Endothelial cell (in vitro differentiated cells): ENCODE data around the gene ZNF202. TPM values are rescaled to one million over a fixed set of nuclear protein-coding genes. Genes with fewer than 3 reads are reported as not detected.
"Not testable (repeated sequence)": the region's sequence is repeated elsewhere in the genome, so short reads cannot be mapped to it uniquely, and the experiment has no call there.

ENCODE experiments used
- DNase-seq: peaks from one replicate; pipeline ENCODE4 v3.0.0; 2021; ENCODE audit warnings: low spot score
- H3K27ac Mint-ChIP-seq: one replicate; pipeline ENCODE4 v1.8.0; 2021; ENCODE audit warnings: mixed read lengths, inconsistent platforms; ENCODE audit not compliant: unreplicated experiment
- H3K27me3 Mint-ChIP-seq: one replicate; pipeline ENCODE4 v1.8.0; 2021; ENCODE audit warnings: mild to moderate bottlenecking, moderate library complexity, mixed read lengths, inconsistent platforms; ENCODE audit not compliant: unreplicated experiment
- H3K36me3 Mint-ChIP-seq: one replicate; pipeline ENCODE4 v1.8.0; 2021; ENCODE audit warnings: mild to moderate bottlenecking, low read depth, mixed read lengths, inconsistent platforms; ENCODE audit not compliant: unreplicated experiment
- H3K4me1 Mint-ChIP-seq: one replicate; pipeline ENCODE4 v1.8.0; 2021; ENCODE audit warnings: mild to moderate bottlenecking, mixed read lengths, inconsistent platforms; ENCODE audit not compliant: unreplicated experiment
- H3K4me3 Mint-ChIP-seq: one replicate; pipeline ENCODE4 v1.8.0; 2021; ENCODE audit warnings: mild to moderate bottlenecking, mixed read lengths, inconsistent platforms; ENCODE audit not compliant: unreplicated experiment
- H3K9me3 Mint-ChIP-seq: one replicate; pipeline ENCODE4 v1.8.0; 2021; ENCODE audit warnings: mixed read lengths, inconsistent platforms; ENCODE audit not compliant: unreplicated experiment
- total RNA-seq: library from RNA; stranded (reverse); fragmentation: NEBNext Ultra II Directional; extraction: Animal tissue kit (Norgen Biotek cat#: 25700); gene quantifications from one replicate; pipeline ENCODE4 v1.2.1, GENCODE V29; 2021; ENCODE audit not compliant: unreplicated experiment
- TF ChIP-seq, protein P1 (sequence below): fragments of 200-600 bp; sonication (generic); IDR thresholded peaks from one replicate; pipeline ENCODE4 v1.5.0; 2021; ENCODE audit warnings: antibody characterized with exemption; ENCODE audit not compliant: unreplicated experiment

ZNF202 gene
- total RNA-seq, 1 donor from 2014 or later = 13.8 TPM

DNA sequence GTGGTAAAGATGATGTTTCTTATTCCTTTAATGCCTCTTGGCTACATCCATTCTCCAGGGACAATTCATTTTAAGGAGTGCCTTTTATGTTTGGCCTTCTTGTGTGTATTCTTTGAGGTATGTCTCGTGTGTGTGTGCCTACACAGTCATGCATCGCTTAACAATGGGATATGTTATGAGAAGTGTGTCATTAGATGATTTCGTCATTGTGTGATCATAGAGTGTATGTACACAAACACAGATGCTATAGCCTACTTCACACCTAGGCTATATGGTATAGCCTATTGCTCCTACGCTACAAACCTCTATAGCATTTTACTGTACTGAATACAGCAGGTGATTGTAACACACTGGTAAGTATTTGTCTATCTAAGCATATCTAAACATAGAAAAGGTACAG lies 23.0 kb downstream of the ZNF202 start:
- Mint-ChIP-seq H3K27ac (no peak overlapping the region), H3K27me3 (peaks cover 2% of the 10 kb centered on the region), H3K4me1 (no peaks in the 10 kb centered on the region), H3K36me3 (no peaks in the 10 kb centered on the region), H3K4me3 (no peak overlapping the region), H3K9me3 (no peaks in the 10 kb centered on the region)
- no peak for DNase-seq
- TF ChIP-seq, protein P1, sequence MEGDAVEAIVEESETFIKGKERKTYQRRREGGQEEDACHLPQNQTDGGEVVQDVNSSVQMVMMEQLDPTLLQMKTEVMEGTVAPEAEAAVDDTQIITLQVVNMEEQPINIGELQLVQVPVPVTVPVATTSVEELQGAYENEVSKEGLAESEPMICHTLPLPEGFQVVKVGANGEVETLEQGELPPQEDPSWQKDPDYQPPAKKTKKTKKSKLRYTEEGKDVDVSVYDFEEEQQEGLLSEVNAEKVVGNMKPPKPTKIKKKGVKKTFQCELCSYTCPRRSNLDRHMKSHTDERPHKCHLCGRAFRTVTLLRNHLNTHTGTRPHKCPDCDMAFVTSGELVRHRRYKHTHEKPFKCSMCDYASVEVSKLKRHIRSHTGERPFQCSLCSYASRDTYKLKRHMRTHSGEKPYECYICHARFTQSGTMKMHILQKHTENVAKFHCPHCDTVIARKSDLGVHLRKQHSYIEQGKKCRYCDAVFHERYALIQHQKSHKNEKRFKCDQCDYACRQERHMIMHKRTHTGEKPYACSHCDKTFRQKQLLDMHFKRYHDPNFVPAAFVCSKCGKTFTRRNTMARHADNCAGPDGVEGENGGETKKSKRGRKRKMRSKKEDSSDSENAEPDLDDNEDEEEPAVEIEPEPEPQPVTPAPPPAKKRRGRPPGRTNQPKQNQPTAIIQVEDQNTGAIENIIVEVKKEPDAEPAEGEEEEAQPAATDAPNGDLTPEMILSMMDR = no peak

DNA sequence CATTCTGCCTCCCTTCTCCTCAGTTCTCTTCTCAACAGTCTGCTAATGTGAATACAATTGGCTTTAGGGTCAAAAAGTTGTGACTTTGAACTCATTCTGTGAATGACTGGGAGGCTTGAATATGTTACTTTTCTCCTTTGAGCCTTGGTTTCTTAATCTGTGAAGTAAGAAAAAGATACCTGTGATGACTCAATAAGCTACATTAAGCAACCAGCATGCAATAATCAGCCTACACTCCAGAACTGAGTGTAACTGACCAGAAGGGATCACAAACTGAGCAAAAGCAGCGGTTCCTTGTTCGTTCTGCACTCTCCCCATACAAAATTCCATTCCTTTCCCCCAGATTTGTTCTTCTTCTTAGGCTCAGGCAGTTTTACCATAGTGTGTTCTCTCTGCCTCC lies 23.4 kb downstream of the ZNF202 start:
- TF ChIP-seq, protein P1 = no peak
- Mint-ChIP-seq H3K36me3 (no peaks in the 10 kb centered on the region), H3K4me1 (no peaks in the 10 kb centered on the region), H3K4me3 (no peak overlapping the region), H3K9me3 (no peaks in the 10 kb centered on the region), H3K27ac (no peak overlapping the region), H3K27me3 (peaks cover 2% of the 10 kb centered on the region)
- DNase-seq = no peak

DNA sequence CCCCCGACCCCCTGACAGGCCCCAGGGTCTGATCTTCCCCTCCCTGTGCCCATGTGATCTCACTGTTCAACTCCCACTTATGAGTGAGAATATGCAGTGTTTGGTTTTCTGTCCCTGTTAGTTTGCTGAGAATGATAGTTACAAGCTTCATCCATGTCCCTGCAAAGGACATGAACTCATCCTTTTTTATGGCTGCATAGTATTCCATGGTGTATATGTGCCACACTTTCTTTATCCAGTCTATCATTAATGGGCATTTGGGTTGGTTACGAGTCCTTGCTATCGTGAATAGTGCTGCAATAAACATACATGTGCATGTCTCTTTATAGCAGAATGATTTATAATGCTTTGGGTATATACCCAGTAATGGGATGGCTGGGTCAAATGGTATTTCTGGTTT lies 28.8 kb downstream of the ZNF202 start:
- H3K4me1 Mint-ChIP-seq, H3K36me3 Mint-ChIP-seq, H3K27ac Mint-ChIP-seq, H3K4me3 Mint-ChIP-seq, DNase-seq, H3K27me3 Mint-ChIP-seq, H3K9me3 Mint-ChIP-seq: not testable (repeated sequence)

DNA sequence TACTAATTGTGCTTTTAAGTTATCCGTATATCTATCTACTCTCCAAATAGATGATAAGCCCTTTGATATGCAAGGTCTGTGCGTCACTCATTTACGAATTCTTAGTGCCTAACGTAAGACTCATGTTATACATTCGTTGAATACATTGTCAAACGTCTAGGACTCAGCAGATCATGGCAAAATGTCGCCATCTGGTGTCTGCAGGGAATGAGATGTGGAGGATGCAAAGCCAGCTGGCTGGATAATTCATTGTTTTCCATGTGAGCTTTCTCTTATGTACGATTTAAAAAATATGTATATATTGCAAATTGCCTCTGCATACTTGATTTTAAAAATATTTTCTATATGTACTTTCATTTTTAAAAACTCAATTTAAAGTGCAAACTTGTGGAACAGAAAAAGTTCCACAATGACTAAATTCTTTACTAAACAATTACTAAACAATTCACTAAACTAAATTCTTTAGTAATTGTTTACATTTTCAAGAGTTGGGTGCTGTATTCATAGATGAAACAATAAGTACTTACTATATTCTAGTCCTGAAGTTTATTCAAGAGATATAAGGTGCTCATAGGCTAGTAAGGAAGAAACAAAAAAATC lies 33.8 kb downstream of the ZNF202 start:
- H3K9me3 Mint-ChIP-seq = no peaks in the 10 kb centered on the region
- H3K4me1 Mint-ChIP-seq = no peaks in the 10 kb centered on the region
- no peak overlapping the region for H3K27ac Mint-ChIP-seq
- H3K36me3 Mint-ChIP-seq = no peaks in the 10 kb centered on the region
- peak; percentile 73 for DNase-seq
- peaks cover 2% of the 10 kb centered on the region for H3K27me3 Mint-ChIP-seq
- TF ChIP-seq, protein P1 = peak; percentile 50
- H3K4me3 Mint-ChIP-seq = no peak overlapping the region

DNA sequence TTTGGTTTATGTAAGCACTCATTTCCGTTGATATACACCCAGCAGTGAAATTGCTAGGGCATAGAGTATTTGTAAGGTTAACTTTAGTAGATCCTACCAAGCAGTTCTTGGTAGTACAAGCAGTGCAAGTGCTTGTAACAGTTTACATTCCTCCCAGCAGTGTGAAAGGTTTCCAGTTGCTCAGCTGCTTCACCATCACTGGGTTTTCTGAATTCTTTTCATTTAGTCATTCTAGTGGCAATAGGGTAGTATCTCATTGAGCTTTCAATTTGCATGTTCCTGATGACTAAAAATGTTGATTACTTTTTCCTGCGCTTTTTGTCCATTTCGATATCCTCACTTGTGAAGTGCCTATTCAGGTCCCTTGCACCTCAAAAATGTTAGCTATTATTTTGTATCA lies 34.3 kb downstream of the ZNF202 start:
- DNase-seq = no peak
- Mint-ChIP-seq H3K4me1 (no peaks in the 10 kb centered on the region), H3K27ac (no peak overlapping the region), H3K9me3 (no peaks in the 10 kb centered on the region), H3K36me3 (no peaks in the 10 kb centered on the region), H3K4me3 (no peak overlapping the region), H3K27me3 (peaks cover 2% of the 10 kb centered on the region)
- TF ChIP-seq, protein P1 = no peak
